Panc1 (cell line): Measurements from ENCODE around the gene BBX. TPM values are rescaled to one million over a fixed set of nuclear protein-coding genes. Genes with fewer than 3 reads are reported as not detected.

Experiments
- ATAC-seq: fragments of 200-7000 bp; cut with Tn5 transposase; 2 replicates; pipeline ENCODE4 v1.9.1; 2020; ENCODE audit warnings: mild to moderate bottlenecking, moderate library complexity
- BruUV-seq: library from RNA; stranded (reverse); fragments of 400-500 nt; replicated peaks from 2 replicates; lab custom pipeline; 2021; lab: Mats Ljungman, UMichigan
- CTCF ChIA-PET: fragments of 300-600 bp; sonication (Branson Sonifier 250); formaldehyde crosslinking; loops from one replicate; lab custom pipeline; 2022; ENCODE audit warnings: antibody characterized with exemption; lab: Charles Lee
- POLR2A ChIA-PET: fragments of 300-600 bp; sonication (Branson Sonifier 250); formaldehyde crosslinking; loops from one replicate; lab custom pipeline; 2022; ENCODE audit warnings: antibody characterized with exemption; lab: Charles Lee
- DNase-seq: peaks from one replicate; pipeline ENCODE4 v3.0.0-alpha.2; 2010; ENCODE audit warnings: low read depth, low spot score
- H3K27ac ChIP-seq: 2 replicates; pipeline ENCODE4 v1.5.1; 2011; ENCODE audit warnings: mild to moderate bottlenecking, low read length, inconsistent platforms
- H3K27me3 ChIP-seq: fragments of 200-500 bp; sonication (Bioruptor generic); 2 replicates; pipeline ENCODE4 v1.6.0; 2014; ENCODE audit warnings: low read length, inconsistent platforms; ENCODE audit not compliant: control insufficient read depth, insufficient read depth
- H3K36me3 ChIP-seq: fragments of 200-500 bp; sonication (Bioruptor generic); 2 replicates; pipeline ENCODE4 v1.5.1; 2014; ENCODE audit warnings: inconsistent platforms, mild to moderate bottlenecking, low read length, moderate library complexity; ENCODE audit not compliant: control insufficient read depth, insufficient read depth
- H3K4me1 ChIP-seq: 2 replicates; pipeline ENCODE4 v1.5.1; 2011; ENCODE audit warnings: inconsistent platforms, mild to moderate bottlenecking, low read length, moderate library complexity; ENCODE audit not compliant: control insufficient read depth, insufficient read depth
- H3K4me3 ChIP-seq, 2 experiments: 2 replicates each; pipeline ENCODE4 v1.5.1; 2011 to 2012; ENCODE audit warnings: low read depth in 2 of 2, low read length in 2 of 2, mild to moderate bottlenecking in 2 of 2, inconsistent platforms in 1 of 2, moderate library complexity in 1 of 2
- H3K9me3 ChIP-seq: fragments of 200-500 bp; sonication (Bioruptor generic); 2 replicates; pipeline ENCODE4 v1.5.1; 2014; ENCODE audit warnings: low read depth, mild to moderate bottlenecking, inconsistent platforms, low read length, moderate library complexity; ENCODE audit not compliant: control insufficient read depth, insufficient read depth
- POLR2AphosphoS5 ChIP-seq: IDR thresholded peaks from 2 replicates; pipeline ENCODE4 v1.6.1; 2012; ENCODE audit warnings: mild to moderate bottlenecking, low read depth, low read length, moderate library complexity
- SIN3A ChIP-seq: IDR thresholded peaks from 2 replicates; pipeline ENCODE4 v1.6.1; 2012; ENCODE audit warnings: low read depth, mild to moderate bottlenecking, low read length, moderate library complexity, borderline replicate concordance; ENCODE audit not compliant: insufficient read depth
- TCF7L2 ChIP-seq: IDR thresholded peaks from 2 replicates; pipeline ENCODE4 v1.6.1; 2011; ENCODE audit warnings: mild to moderate bottlenecking, low read depth, low read length, inconsistent platforms
- in situ Hi-C: cut with HindIII; loops from 2 replicates; pipeline ENCODE4 v1.10.0; 2016; ENCODE audit warnings: low sequenced_read_pairs, low pct_unique_long_range_greater_than_20kb
- intact Hi-C: fragments of 100-400 bp; cut with micrococcal nuclease; formaldehyde crosslinking; loops from one replicate; pipeline ENCODE4 v1.10.0; 2022; ENCODE audit not compliant: unreplicated experiment
- total RNA-seq: library from RNA; stranded (reverse); gene quantifications from one replicate; pipeline ENCODE4 v1.2.1, GENCODE V29; 2021; ENCODE audit not compliant: unreplicated experiment
- TF ChIP-seq, protein P1 (sequence below), 2 experiments: IDR thresholded peaks; 2 replicates each; pipeline ENCODE4 v1.6.1; 2011 to 2012; ENCODE audit warnings: low read depth in 2 of 2, control low read depth in 1 of 2, low read length in 1 of 2, mild to moderate bottlenecking in 1 of 2, moderate library complexity in 1 of 2; ENCODE audit not compliant: insufficient read depth in 1 of 2
- TF ChIP-seq, protein P2 (sequence below): fragments of 450-650 bp; IDR thresholded peaks from 2 replicates; pipeline ENCODE4 v1.5.1; 2017; ENCODE audit warnings: mild to moderate bottlenecking

Gene BBX
- total RNA-seq, 1 experiment from 2014 or later: 28.5 TPM

DNA sequence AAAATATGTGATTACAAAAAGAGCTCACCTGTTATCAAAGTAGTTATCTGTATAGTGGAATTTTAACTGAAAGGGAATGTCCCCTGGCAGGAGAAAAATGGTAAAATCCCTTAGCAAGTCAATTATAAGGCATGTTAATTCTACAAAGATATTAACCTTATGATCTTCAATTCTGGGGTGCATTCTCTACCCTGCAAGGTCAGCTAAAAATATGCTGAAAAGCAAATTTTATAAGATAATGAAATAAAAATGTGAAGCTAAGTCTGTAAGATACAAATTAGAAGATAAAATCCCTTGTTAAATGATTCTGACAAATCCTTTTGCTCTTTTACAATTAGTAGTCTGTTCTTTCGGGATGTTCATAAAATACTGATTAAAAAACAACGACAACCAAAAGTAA lies 109.8 kb downstream of the BBX start:
- in situ Hi-C loops: no loop called here
- intact Hi-C loops: no loop called here
- Histone ChIP-seq H3K9me3 (no peaks in the 10 kb centered on the region), H3K27ac (no peak overlapping the region), H3K4me1 (no peaks in the 10 kb centered on the region), H3K27me3 (no peaks in the 10 kb centered on the region), H3K4me3 (no peak overlapping the region), H3K36me3 (no peaks in the 10 kb centered on the region)
- TF ChIP-seq SIN3A (no peak), POLR2AphosphoS5 (no peak)
- TF ChIP-seq, protein P1, sequence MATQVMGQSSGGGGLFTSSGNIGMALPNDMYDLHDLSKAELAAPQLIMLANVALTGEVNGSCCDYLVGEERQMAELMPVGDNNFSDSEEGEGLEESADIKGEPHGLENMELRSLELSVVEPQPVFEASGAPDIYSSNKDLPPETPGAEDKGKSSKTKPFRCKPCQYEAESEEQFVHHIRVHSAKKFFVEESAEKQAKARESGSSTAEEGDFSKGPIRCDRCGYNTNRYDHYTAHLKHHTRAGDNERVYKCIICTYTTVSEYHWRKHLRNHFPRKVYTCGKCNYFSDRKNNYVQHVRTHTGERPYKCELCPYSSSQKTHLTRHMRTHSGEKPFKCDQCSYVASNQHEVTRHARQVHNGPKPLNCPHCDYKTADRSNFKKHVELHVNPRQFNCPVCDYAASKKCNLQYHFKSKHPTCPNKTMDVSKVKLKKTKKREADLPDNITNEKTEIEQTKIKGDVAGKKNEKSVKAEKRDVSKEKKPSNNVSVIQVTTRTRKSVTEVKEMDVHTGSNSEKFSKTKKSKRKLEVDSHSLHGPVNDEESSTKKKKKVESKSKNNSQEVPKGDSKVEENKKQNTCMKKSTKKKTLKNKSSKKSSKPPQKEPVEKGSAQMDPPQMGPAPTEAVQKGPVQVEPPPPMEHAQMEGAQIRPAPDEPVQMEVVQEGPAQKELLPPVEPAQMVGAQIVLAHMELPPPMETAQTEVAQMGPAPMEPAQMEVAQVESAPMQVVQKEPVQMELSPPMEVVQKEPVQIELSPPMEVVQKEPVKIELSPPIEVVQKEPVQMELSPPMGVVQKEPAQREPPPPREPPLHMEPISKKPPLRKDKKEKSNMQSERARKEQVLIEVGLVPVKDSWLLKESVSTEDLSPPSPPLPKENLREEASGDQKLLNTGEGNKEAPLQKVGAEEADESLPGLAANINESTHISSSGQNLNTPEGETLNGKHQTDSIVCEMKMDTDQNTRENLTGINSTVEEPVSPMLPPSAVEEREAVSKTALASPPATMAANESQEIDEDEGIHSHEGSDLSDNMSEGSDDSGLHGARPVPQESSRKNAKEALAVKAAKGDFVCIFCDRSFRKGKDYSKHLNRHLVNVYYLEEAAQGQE (IDR thresholded peaks at IDR 0.05; ENCODE audit: insufficient read depth in 1 of 2, low read depth in 2 of 2, low read length in 1 of 2): no peak
- ChIA-PET CTCF (no interaction called here), POLR2A (interaction anchor here (0.6 kb wide), 1 partner anchor 269 kb away, joined by 16 read pairs; no protein-coding TSS in a partner anchor)
- no peak for ATAC-seq
- no peak for DNase-seq
- BruUV-seq: no TSS peak

DNA sequence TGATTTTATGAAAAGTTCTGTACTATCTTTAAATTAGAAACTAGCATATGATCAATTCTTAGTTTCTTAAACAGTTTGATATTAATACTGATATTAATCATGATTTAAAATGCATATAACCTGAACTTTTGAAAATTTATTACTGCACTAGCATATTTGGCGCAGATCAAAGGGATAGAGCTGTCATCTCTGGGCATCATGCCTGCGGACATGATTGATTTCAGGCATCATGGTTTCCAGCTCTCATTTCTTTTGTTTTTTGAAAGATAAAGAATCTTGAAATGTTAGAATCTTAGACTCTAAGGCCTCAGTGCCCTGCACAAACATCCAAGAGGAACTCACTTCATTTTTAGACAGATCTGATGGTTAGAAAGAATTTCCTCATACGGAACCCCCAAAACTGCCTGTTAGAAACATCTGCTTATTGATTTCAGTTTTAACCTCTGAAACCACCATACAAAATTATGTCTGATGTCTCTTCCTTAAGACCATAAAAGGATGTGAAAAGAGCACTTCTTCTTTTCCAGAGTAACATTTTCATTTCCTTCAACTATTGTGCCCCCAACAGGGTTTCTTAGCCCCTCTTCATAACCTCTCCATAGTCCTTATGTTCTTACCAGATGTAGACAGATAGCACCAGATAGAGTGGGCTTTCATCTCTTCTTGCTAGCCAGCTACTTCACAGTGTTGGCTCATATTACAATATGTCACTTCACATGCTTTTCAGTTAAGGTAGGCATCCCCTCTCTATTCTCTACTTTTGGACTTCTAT lies 110.8 kb downstream of the BBX start:
- ATAC-seq: no peak
- CTCF ChIA-PET: no interaction called here
- POLR2A ChIA-PET: interaction anchor here (0.6 kb wide), 1 partner anchor 69 kb away, joined by 4 read pairs; no protein-coding TSS in a partner anchor
- no peak for DNase-seq
- Histone ChIP-seq H3K4me1 (no peaks in the 10 kb centered on the region), H3K9me3 (no peaks in the 10 kb centered on the region), H3K4me3 (no peak overlapping the region), H3K36me3 (no peaks in the 10 kb centered on the region), H3K27ac (no peak overlapping the region), H3K27me3 (no peaks in the 10 kb centered on the region)
- no TSS peak for BruUV-seq
- TF ChIP-seq TCF7L2 (no peak), SIN3A (no peak), POLR2AphosphoS5 (no peak)
- TF ChIP-seq, protein P2, sequence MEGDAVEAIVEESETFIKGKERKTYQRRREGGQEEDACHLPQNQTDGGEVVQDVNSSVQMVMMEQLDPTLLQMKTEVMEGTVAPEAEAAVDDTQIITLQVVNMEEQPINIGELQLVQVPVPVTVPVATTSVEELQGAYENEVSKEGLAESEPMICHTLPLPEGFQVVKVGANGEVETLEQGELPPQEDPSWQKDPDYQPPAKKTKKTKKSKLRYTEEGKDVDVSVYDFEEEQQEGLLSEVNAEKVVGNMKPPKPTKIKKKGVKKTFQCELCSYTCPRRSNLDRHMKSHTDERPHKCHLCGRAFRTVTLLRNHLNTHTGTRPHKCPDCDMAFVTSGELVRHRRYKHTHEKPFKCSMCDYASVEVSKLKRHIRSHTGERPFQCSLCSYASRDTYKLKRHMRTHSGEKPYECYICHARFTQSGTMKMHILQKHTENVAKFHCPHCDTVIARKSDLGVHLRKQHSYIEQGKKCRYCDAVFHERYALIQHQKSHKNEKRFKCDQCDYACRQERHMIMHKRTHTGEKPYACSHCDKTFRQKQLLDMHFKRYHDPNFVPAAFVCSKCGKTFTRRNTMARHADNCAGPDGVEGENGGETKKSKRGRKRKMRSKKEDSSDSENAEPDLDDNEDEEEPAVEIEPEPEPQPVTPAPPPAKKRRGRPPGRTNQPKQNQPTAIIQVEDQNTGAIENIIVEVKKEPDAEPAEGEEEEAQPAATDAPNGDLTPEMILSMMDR: no peak
- TF ChIP-seq, protein P1 (IDR thresholded peaks at IDR 0.05; ENCODE audit: insufficient read depth in 1 of 2, low read depth in 2 of 2, low read length in 1 of 2): no peak
- in situ Hi-C loops (no loop called here), intact Hi-C loops (no loop called here)
